ENCODE data around the gene ANXA11.

DNA sequence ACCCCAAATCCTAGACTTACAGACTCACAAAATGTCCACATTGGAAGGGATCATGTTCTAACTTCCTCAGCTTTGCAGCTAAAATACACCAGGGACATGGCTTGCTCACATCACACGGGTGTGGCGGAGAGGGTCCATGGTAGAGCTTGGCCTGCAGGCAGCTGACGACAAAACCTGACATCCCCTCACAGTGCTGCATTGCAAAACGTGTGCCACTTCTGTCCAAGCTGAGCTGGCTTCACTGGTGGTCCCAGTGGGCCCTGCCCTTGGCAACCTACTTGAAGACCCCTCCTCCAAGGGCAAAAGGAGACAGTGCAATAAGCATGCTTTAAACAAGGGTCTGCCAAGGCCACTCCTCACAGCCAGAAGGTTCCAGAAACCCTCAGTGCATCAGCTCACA is 21.9 kb downstream of the ANXA11 start:
- TF ChIP-seq, protein P1, sequence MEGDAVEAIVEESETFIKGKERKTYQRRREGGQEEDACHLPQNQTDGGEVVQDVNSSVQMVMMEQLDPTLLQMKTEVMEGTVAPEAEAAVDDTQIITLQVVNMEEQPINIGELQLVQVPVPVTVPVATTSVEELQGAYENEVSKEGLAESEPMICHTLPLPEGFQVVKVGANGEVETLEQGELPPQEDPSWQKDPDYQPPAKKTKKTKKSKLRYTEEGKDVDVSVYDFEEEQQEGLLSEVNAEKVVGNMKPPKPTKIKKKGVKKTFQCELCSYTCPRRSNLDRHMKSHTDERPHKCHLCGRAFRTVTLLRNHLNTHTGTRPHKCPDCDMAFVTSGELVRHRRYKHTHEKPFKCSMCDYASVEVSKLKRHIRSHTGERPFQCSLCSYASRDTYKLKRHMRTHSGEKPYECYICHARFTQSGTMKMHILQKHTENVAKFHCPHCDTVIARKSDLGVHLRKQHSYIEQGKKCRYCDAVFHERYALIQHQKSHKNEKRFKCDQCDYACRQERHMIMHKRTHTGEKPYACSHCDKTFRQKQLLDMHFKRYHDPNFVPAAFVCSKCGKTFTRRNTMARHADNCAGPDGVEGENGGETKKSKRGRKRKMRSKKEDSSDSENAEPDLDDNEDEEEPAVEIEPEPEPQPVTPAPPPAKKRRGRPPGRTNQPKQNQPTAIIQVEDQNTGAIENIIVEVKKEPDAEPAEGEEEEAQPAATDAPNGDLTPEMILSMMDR (IDR thresholded peaks at IDR 0.05): no peak
- TF ChIP-seq POLR2A (IDR thresholded peaks at IDR 0.05): no peak
